HepG2 (cell line): ENCODE measurements around the gene FBXO5. TPM values are rescaled to one million over a fixed set of nuclear protein-coding genes. Genes with fewer than 3 reads are reported as not detected.

Source experiments
- ATAC-seq: fragments of 200-7000 bp; cut with Tn5 transposase; 3 replicates; pipeline ENCODE4 v1.9.1; 2020; ENCODE audit warnings: mild to moderate bottlenecking, moderate library complexity
- BruUV-seq: library from RNA; stranded (reverse); fragments of 400-500 nt; replicated peaks from 2 replicates; lab custom pipeline; 2021; lab: Mats Ljungman, UMichigan
- CTCF ChIA-PET: fragments of 300-600 bp; formaldehyde crosslinking; extraction: SDS; loops from one replicate; lab custom pipeline; 2021; ENCODE audit warnings: low total read pairs, inconsistent platforms, low intra/inter-chr PET ratio; lab: Yijun Ruan, JAX
- POLR2A ChIA-PET: fragments of 350-600 bp; sonication (Branson Sonifier 250); formaldehyde crosslinking; loops from one replicate; lab custom pipeline; 2020; ENCODE audit warnings: antibody characterized with exemption, inconsistent platforms; lab: Yijun Ruan, JAX
- DNase-seq: peaks from one replicate; pipeline ENCODE4 v3.0.0-alpha.2; 2015; ENCODE audit warnings: low spot score
- FAIRE-seq: peaks from 3 replicates; lab custom pipeline; 2011; peaks lifted over from hg19 to GRCh38; lab: Jason Lieb, UNC
- H2AFZ ChIP-seq: one replicate; pipeline ENCODE4 v1.6.1; 2011; ENCODE audit warnings: low read length, inconsistent platforms
- H3K27ac ChIP-seq: fragments of 300-600 bp; 3 replicates; pipeline ENCODE4 v1.8.0; 2011; ENCODE audit warnings: mixed run types, mild to moderate bottlenecking, mixed read lengths, low read length, inconsistent platforms; ENCODE audit not compliant: insufficient read depth; ENCODE audit errors: extremely low read length
- H3K27me3 ChIP-seq, 2 experiments: fragments of 200-600 bp in 1 of 2; 2 replicates in 1 of 2; 3 replicates in 1 of 2; pipeline versions ENCODE4 v1.6.0 to v1.8.0; 2011; ENCODE audit warnings: low read length in 2 of 2, mild to moderate bottlenecking in 2 of 2, moderate library complexity in 2 of 2, inconsistent platforms in 1 of 2; ENCODE audit not compliant: insufficient read depth in 2 of 2, control insufficient read depth in 1 of 2
- H3K36me3 ChIP-seq, 2 experiments: fragments of 200-600 bp in 1 of 2; replicated peaks in 1 of 2; 2 replicates in 1 of 2; 3 replicates in 1 of 2; pipeline versions ENCODE4 v1.5.1 to v1.8.0; 2011; ENCODE audit warnings: low read length in 2 of 2, inconsistent platforms in 1 of 2; ENCODE audit not compliant: insufficient read depth in 2 of 2, control insufficient read depth in 1 of 2
- H3K4me1 ChIP-seq: 2 replicates; pipeline ENCODE4 v1.5.1; 2012; ENCODE audit warnings: low read length, inconsistent platforms; ENCODE audit not compliant: insufficient read depth
- H3K4me2 ChIP-seq: 2 replicates; pipeline ENCODE4 v1.6.0; 2011; ENCODE audit warnings: low read depth, low read length, inconsistent platforms
- H3K4me3 ChIP-seq, 3 experiments: fragments of 200-600 bp in 1 of 3; sonication (generic), shearing (Covaris generic) in 1 of 3; replicated peaks in 1 of 3; 2 replicates each; pipeline ENCODE4 v1.5.1; 2011 to 2016; ENCODE audit warnings: low read length in 3 of 3, inconsistent platforms in 2 of 3, low read depth in 2 of 3, mild to moderate bottlenecking in 2 of 3, control low read depth in 1 of 3, mixed read lengths in 1 of 3; ENCODE audit not compliant: insufficient read depth in 1 of 3
- H3K79me2 ChIP-seq: one replicate; pipeline ENCODE4 v1.6.1; 2011; ENCODE audit warnings: low read length, inconsistent platforms; ENCODE audit not compliant: insufficient read depth
- H3K9ac ChIP-seq: 2 replicates; pipeline ENCODE4 v1.6.0; 2011; ENCODE audit warnings: mild to moderate bottlenecking, low read depth, low read length, inconsistent platforms; ENCODE audit not compliant: insufficient read depth
- H3K9me3 ChIP-seq: 2 replicates; pipeline ENCODE4 v1.5.1; 2012; ENCODE audit warnings: mild to moderate bottlenecking, low read length
- H4K20me1 ChIP-seq: 2 replicates; pipeline ENCODE4 v1.6.0; 2011; ENCODE audit warnings: inconsistent platforms, mild to moderate bottlenecking, low read length, moderate library complexity; ENCODE audit not compliant: insufficient read depth
- BRCA1 ChIP-seq: sonication (generic); formaldehyde crosslinking; IDR thresholded peaks from 2 replicates; pipeline ENCODE4 v1.4.0; 2020; ENCODE audit warnings: missing genetic modification reagents
- CEBPB ChIP-seq: IDR thresholded peaks from 2 replicates; pipeline ENCODE4 v1.6.1; 2011; ENCODE audit warnings: low read depth, low read length, improper control_type of control experiment, borderline replicate concordance
- GATAD1 ChIP-seq: IDR thresholded peaks from 2 replicates; pipeline ENCODE4 v1.6.1; 2016; ENCODE audit warnings: missing genetic modification reagents, missing compliant biosample characterization
- IKZF4 ChIP-seq: sonication (generic); formaldehyde crosslinking; IDR thresholded peaks from 2 replicates; pipeline ENCODE4 v1.5.1; 2020; ENCODE audit warnings: borderline replicate concordance, mild to moderate bottlenecking, low read depth, missing genetic modification reagents; ENCODE audit errors: not compliant biosample characterization
- LBX2 ChIP-seq: sonication (generic); formaldehyde crosslinking; IDR thresholded peaks from 2 replicates; pipeline ENCODE4 v1.5.0; 2020; ENCODE audit warnings: missing genetic modification reagents, mild to moderate bottlenecking, borderline replicate concordance
- RFX3 ChIP-seq: IDR thresholded peaks from 2 replicates; pipeline ENCODE4 v1.6.1; 2016; ENCODE audit warnings: missing biosample characterization, missing genetic modification reagents
- TP53 ChIP-seq: sonication (generic); formaldehyde crosslinking; conservative IDR thresholded peaks from 2 replicates; pipeline ENCODE4 v1.4.0; 2020; ENCODE audit warnings: missing genetic modification reagents
- ZNF460 ChIP-seq: sonication (generic); formaldehyde crosslinking; IDR thresholded peaks from 2 replicates; pipeline ENCODE4 v1.5.1; 2020; ENCODE audit warnings: missing genetic modification reagents, mild to moderate bottlenecking, borderline replicate concordance
- ZNF562 ChIP-seq: sonication (generic); formaldehyde crosslinking; IDR thresholded peaks from 2 replicates; pipeline ENCODE4 v1.8.0; 2022; ENCODE audit warnings: missing genetic modification reagents, borderline replicate concordance
- ZNF580 ChIP-seq: IDR thresholded peaks from 2 replicates; pipeline ENCODE4 v1.6.1; 2016; ENCODE audit warnings: low read depth, borderline replicate concordance
- WGBS: methylation state at CpG from one replicate; pipeline ENCODE4 v1.1.6; 2017; ENCODE audit warnings: low lambda C conversion rate; 5-methylcytosine and 5-hydroxymethylcytosine counted together
- in situ Hi-C: cut with HindIII; loops from 2 replicates; pipeline ENCODE4 v1.10.0; 2017; ENCODE audit warnings: low pct_unique_long_range_greater_than_20kb; ENCODE audit not compliant: extremely low pct_ligation_motif_present
- intact Hi-C: fragments of 100-400 bp; cut with micrococcal nuclease; formaldehyde crosslinking; loops from one replicate; pipeline ENCODE4 v1.10.0; 2022; ENCODE audit not compliant: unreplicated experiment
- polyA plus RNA-seq, 8 experiments: library from polyadenylated mRNA; depleted of rRNA in 3 of 8; stranded (reverse) in 7 of 8; unstranded in 1 of 8; fragments of >200 nt; fragmentation: Illumina TruSeq in 4 of 8; extraction: Trizol in 4 of 8; gene quantifications; 2 replicates each; pipeline versions ENCODE4 v1.2.1 to v1.2.3, GENCODE V29; 2011 to 2016; ENCODE audit warnings: low read depth in 4 of 8, missing spikeins in 1 of 8, mixed read lengths in 1 of 8; ENCODE audit not compliant: insufficient read depth in 1 of 8
- total RNA-seq, 5 experiments: library from RNA; depleted of rRNA; stranded (reverse); fragments of >200 nt; fragmentation: Illumina TruSeq; extraction: Trizol; gene quantifications; 2 replicates each; pipeline ENCODE4 v1.2.3, GENCODE V29; 2016; ENCODE audit warnings: low read depth in 1 of 5
- TF ChIP-seq, protein P1 (sequence below): sonication (generic); formaldehyde crosslinking; IDR thresholded peaks from 2 replicates; pipeline ENCODE4 v1.4.0; 2020; ENCODE audit warnings: low read depth, missing genetic modification reagents
- TF ChIP-seq, protein P2 (sequence below): sonication (generic); formaldehyde crosslinking; IDR thresholded peaks from 2 replicates; pipeline ENCODE4 v1.5.0; 2020; ENCODE audit warnings: missing genetic modification reagents
- TF ChIP-seq, protein P3 (sequence below): sonication (generic); formaldehyde crosslinking; IDR thresholded peaks from 2 replicates; pipeline ENCODE4 v1.4.0; 2020; ENCODE audit warnings: mild to moderate bottlenecking, missing genetic modification reagents, borderline replicate concordance
- TF ChIP-seq, protein P4 (sequence below): sonication (generic); formaldehyde crosslinking; IDR thresholded peaks from 2 replicates; pipeline ENCODE4 v1.5.0; 2020; ENCODE audit warnings: missing genetic modification reagents

Gene FBXO5
- total and polyA plus RNA-seq, 2 of the 13 experiments (the other 11 are each of a cell fraction or from before 2014, with no cell fraction given): 15.8 to 41.5 TPM

DNA sequence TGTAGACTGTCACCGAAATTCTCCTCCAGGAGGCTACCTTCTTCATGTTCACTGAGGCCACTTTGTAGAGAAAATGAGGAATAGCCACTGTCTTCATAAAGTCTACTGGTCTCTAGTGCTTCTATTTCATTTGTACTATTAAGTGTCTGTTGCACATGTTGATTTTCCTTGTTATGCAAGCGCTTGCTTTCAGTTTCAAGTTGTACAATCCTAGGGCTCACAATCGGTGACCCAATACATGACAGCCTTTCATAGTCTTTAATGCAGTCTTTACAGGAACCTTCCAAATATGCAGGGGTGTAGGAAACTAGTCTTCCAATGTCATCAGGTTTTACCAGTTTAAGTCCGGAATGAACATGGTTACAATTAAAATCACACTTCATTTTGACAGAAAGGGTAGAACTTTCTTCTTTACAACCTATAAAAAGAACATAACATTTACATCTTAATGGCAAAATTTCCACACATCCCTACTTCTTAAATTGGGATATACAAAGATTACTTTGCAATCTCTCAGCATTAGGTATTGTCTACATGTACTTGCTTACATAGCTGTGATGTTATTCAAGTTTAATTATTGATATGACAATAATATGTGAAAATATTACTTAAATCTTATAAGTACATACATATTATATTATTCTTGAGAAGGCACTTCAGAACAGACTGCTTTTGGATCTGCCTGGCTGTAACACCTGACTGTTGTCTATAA, 7.5 kb downstream of the FBXO5 start:
- in situ Hi-C loops: loop anchor here (25.0 kb wide), 1 partner anchor 688 kb away; no protein-coding TSS in a partner anchor
- DNase-seq (no peak), ATAC-seq (peak; percentile 53)
- Histone ChIP-seq H3K27me3 (no peaks in the 10 kb centered on the region), H3K4me3 (no peak overlapping the region)
- no peak for TF ChIP-seq BRCA1 (CRISPR knock-in tag)
- no peak for TF ChIP-seq ZNF562 (CRISPR knock-in tag)
- TF ChIP-seq GATAD1 (CRISPR knock-in tag): no peak
- TF ChIP-seq RFX3 (CRISPR knock-in tag): no peak
- TF ChIP-seq ZNF460 (CRISPR knock-in tag): no peak
- TF ChIP-seq IKZF4: no peak
- peak; percentile 34; the same call in 1 of the 2 replicates for TF ChIP-seq CEBPB
- TF ChIP-seq TP53 (CRISPR knock-in tag): no peak
- TF ChIP-seq, protein P1, sequence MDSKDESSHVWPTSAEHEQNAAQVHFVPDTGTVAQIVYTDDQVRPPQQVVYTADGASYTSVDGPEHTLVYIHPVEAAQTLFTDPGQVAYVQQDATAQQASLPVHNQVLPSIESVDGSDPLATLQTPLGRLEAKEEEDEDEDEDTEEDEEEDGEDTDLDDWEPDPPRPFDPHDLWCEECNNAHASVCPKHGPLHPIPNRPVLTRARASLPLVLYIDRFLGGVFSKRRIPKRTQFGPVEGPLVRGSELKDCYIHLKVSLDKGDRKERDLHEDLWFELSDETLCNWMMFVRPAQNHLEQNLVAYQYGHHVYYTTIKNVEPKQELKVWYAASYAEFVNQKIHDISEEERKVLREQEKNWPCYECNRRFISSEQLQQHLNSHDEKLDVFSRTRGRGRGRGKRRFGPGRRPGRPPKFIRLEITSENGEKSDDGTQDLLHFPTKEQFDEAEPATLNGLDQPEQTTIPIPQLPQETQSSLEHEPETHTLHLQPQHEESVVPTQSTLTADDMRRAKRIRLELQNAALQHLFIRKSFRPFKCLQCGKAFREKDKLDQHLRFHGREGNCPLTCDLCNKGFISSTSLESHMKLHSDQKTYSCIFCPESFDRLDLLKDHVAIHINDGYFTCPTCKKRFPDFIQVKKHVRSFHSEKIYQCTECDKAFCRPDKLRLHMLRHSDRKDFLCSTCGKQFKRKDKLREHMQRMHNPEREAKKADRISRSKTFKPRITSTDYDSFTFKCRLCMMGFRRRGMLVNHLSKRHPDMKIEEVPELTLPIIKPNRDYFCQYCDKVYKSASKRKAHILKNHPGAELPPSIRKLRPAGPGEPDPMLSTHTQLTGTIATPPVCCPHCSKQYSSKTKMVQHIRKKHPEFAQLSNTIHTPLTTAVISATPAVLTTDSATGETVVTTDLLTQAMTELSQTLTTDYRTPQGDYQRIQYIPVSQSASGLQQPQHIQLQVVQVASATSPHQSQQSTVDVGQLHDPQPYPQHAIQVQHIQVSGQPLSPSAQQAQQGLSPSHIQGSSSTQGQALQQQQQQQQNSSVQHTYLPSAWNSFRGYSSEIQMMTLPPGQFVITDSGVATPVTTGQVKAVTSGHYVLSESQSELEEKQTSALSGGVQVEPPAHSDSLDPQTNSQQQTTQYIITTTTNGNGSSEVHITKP (CRISPR knock-in tag): 0 out of 2 replicates have a peak, but pooled peaks have one; percentile 29
- TF ChIP-seq, protein P2, sequence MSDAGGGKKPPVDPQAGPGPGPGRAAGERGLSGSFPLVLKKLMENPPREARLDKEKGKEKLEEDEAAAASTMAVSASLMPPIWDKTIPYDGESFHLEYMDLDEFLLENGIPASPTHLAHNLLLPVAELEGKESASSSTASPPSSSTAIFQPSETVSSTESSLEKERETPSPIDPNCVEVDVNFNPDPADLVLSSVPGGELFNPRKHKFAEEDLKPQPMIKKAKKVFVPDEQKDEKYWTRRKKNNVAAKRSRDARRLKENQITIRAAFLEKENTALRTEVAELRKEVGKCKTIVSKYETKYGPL (CRISPR knock-in tag): 0 out of 2 replicates have a peak, but pooled peaks have one; percentile 60
- no peak for TF ChIP-seq LBX2 (CRISPR knock-in tag)
- TF ChIP-seq, protein P3, sequence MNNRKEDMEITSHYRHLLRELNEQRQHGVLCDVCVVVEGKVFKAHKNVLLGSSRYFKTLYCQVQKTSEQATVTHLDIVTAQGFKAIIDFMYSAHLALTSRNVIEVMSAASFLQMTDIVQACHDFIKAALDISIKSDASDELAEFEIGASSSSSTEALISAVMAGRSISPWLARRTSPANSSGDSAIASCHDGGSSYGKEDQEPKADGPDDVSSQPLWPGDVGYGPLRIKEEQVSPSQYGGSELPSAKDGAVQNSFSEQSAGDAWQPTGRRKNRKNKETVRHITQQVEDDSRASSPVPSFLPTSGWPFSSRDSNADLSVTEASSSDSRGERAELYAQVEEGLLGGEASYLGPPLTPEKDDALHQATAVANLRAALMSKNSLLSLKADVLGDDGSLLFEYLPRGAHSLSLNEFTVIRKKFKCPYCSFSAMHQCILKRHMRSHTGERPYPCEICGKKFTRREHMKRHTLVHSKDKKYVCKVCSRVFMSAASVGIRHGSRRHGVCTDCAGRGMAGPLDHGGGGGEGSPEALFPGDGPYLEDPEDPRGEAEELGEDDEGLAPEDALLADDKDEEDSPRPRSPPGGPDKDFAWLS (CRISPR knock-in tag): no peak
- no peak for TF ChIP-seq ZNF580 (CRISPR knock-in tag)
- TF ChIP-seq, protein P4, sequence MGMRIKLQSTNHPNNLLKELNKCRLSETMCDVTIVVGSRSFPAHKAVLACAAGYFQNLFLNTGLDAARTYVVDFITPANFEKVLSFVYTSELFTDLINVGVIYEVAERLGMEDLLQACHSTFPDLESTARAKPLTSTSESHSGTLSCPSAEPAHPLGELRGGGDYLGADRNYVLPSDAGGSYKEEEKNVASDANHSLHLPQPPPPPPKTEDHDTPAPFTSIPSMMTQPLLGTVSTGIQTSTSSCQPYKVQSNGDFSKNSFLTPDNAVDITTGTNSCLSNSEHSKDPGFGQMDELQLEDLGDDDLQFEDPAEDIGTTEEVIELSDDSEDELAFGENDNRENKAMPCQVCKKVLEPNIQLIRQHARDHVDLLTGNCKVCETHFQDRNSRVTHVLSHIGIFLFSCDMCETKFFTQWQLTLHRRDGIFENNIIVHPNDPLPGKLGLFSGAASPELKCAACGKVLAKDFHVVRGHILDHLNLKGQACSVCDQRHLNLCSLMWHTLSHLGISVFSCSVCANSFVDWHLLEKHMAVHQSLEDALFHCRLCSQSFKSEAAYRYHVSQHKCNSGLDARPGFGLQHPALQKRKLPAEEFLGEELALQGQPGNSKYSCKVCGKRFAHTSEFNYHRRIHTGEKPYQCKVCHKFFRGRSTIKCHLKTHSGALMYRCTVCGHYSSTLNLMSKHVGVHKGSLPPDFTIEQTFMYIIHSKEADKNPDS: no peak
- TF ChIP-seq, all 625 proteins: peak for 3
- H3K4me1 ChIP-seq: peaks cover 68% of the 10 kb centered on the region
- no peak for FAIRE-seq
- H3K36me3 ChIP-seq: peaks cover 16 to 70% of the 10 kb centered on the region in 2 experiments
- ChIA-PET POLR2A (no interaction called here), CTCF (no interaction called here)
- peaks cover 66% of the 10 kb centered on the region for H3K79me2 ChIP-seq
- WGBS: 89% methylated on average over 4 of the region's 4 CpGs
- H3K4me2 ChIP-seq: peak overlapping the region; percentile 13; the same call in 1 of the 2 replicates
- intact Hi-C loops: no loop called here
- H2AFZ ChIP-seq: no peak overlapping the region
- H3K27ac ChIP-seq: no peak overlapping the region
- no TSS peak for BruUV-seq
- H4K20me1 ChIP-seq: peaks cover 18% of the 10 kb centered on the region
- H3K9ac ChIP-seq: no peak overlapping the region
- no peaks in the 10 kb centered on the region for H3K9me3 ChIP-seq
